ENCODE data around the gene NUBPL.
"Not testable (repeated sequence)": the region's sequence is repeated elsewhere in the genome, so short reads cannot be mapped to it uniquely, and the experiment has no call there.

GRCh38 chr14:31618884-31619283 lies 57.7 kb downstream of the NUBPL start:
- not testable (repeated sequence) for TF ChIP-seq CTCF, POLR2A (IDR thresholded peaks at IDR 0.05)

All from lower leg skin (tissue), 3 donors.